H1 (cell line): ENCODE data around the gene GPR63.

Experiments
- CEBPB ChIP-seq: IDR thresholded peaks from 2 replicates; pipeline ENCODE4 v1.6.1; 2012; ENCODE audit warnings: low read depth, low read length
- EP300 ChIP-seq, 2 experiments: IDR thresholded peaks; 1 replicate in 1 of 2; 2 replicates in 1 of 2; pipeline ENCODE4 v1.6.1; 2011 to 2012; ENCODE audit warnings: low read depth in 2 of 2, low read length in 2 of 2, mild to moderate bottlenecking in 2 of 2, borderline replicate concordance in 1 of 2, inconsistent platforms in 1 of 2, moderate library complexity in 1 of 2
- EZH2 ChIP-seq: fragments of 200-600 bp; sonication (generic); IDR thresholded peaks from 2 replicates; pipeline ENCODE4 v1.7.1; 2012; ENCODE audit warnings: low read depth, mild to moderate bottlenecking, moderate library complexity, low read length, inconsistent platforms; ENCODE audit not compliant: severe bottlenecking
- NRF1 ChIP-seq: IDR thresholded peaks from 2 replicates; pipeline ENCODE4 v1.6.1; 2011; ENCODE audit warnings: mild to moderate bottlenecking, low read depth, low read length, improper control_type of control experiment
- POLR2AphosphoS5 ChIP-seq: IDR thresholded peaks from 2 replicates; pipeline ENCODE4 v1.6.1; 2011; ENCODE audit warnings: low read depth, low read length
- SIX5 ChIP-seq: IDR thresholded peaks from 2 replicates; pipeline ENCODE4 v1.6.1; 2011; ENCODE audit warnings: mild to moderate bottlenecking, low read depth, low read length
- TCF12 ChIP-seq: IDR thresholded peaks from 2 replicates; pipeline ENCODE4 v1.6.1; 2011; ENCODE audit warnings: low read depth, mild to moderate bottlenecking, low read length
- TF ChIP-seq, protein P1 (sequence below), 3 experiments: IDR thresholded peaks; 1 replicate in 2 of 3; 2 replicates in 1 of 3; pipeline versions ENCODE4 v1.5.1 to v1.6.1; 2011; ENCODE audit warnings: low read length in 3 of 3, mild to moderate bottlenecking in 3 of 3, inconsistent platforms in 2 of 3, low read depth in 1 of 3, moderate library complexity in 1 of 3; ENCODE audit not compliant: insufficient read depth in 1 of 3; ENCODE audit errors: control extremely low read depth in 1 of 3

DNA sequence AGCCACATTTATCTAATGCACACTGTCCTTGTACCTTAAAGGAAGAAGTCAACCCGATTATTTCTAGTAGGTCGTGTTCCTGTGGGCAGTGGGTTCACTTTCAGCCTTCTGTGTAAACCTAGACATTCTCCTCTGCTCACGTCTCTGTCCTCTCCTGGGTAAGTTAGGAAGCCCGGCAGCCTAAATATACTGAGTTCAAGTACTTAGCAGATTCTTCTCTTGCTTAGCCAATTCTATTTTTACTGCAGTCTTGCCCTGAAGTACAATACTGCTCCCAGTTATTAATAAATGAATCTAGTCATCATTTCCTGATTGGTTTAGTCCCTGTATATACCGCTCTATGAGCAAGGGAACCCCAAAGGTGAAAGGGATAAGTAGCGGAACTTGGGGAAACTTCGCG, 14.6 kb upstream of the GPR63 start:
- TF ChIP-seq EP300 (IDR thresholded peaks at IDR 0.05; ENCODE audit: borderline replicate concordance in 1 of 2, low read depth in 2 of 2, low read length in 2 of 2), result no peak
- TF ChIP-seq, protein P1, sequence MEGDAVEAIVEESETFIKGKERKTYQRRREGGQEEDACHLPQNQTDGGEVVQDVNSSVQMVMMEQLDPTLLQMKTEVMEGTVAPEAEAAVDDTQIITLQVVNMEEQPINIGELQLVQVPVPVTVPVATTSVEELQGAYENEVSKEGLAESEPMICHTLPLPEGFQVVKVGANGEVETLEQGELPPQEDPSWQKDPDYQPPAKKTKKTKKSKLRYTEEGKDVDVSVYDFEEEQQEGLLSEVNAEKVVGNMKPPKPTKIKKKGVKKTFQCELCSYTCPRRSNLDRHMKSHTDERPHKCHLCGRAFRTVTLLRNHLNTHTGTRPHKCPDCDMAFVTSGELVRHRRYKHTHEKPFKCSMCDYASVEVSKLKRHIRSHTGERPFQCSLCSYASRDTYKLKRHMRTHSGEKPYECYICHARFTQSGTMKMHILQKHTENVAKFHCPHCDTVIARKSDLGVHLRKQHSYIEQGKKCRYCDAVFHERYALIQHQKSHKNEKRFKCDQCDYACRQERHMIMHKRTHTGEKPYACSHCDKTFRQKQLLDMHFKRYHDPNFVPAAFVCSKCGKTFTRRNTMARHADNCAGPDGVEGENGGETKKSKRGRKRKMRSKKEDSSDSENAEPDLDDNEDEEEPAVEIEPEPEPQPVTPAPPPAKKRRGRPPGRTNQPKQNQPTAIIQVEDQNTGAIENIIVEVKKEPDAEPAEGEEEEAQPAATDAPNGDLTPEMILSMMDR (IDR thresholded peaks at IDR 0.05; ENCODE audit: control extremely low read depth in 1 of 3, insufficient read depth in 1 of 3, low read depth in 1 of 3, low read length in 3 of 3), result no peak
- no peak for TF ChIP-seq POLR2AphosphoS5
- TF ChIP-seq CEBPB, result no peak
- TF ChIP-seq NRF1, result no peak
- no peak for TF ChIP-seq TCF12
- TF ChIP-seq EZH2, result no peak
- TF ChIP-seq SIX5, result no peak
